OCI-LY1 (cell line): ENCODE data around the gene CIRBP.

Experiments used
- H2AFZ ChIP-seq: fragments of 200-600 bp; sonication (generic), shearing (Covaris generic); 2 replicates; pipeline ENCODE4 v1.6.0; 2014; ENCODE audit warnings: antibody characterized with exemption, mild to moderate bottlenecking, low read length
- H3F3A ChIP-seq: fragments of 200-600 bp; sonication (generic), shearing (Covaris generic); 2 replicates; pipeline ENCODE4 v1.6.0; 2014; ENCODE audit warnings: mild to moderate bottlenecking, antibody characterized with exemption, low read length, moderate library complexity; ENCODE audit not compliant: insufficient read depth
- H3K27ac ChIP-seq: fragments of 200-600 bp; sonication (generic); 2 replicates; pipeline ENCODE4 v1.5.1; 2014; ENCODE audit warnings: low read length, mixed run types, mild to moderate bottlenecking, low read depth; ENCODE audit not compliant: poor library complexity, severe bottlenecking
- H3K27me3 ChIP-seq: fragments of 200-600 bp; sonication (generic); 2 replicates; pipeline ENCODE4 v1.6.0; 2014; ENCODE audit warnings: antibody characterized with exemption, mild to moderate bottlenecking, low read length, moderate library complexity; ENCODE audit not compliant: insufficient read depth
- H3K36me3 ChIP-seq: fragments of 200-600 bp; sonication (generic); 2 replicates; pipeline ENCODE4 v1.6.1; 2014; ENCODE audit warnings: mild to moderate bottlenecking, antibody characterized with exemption, low read length, moderate library complexity, mixed read lengths; ENCODE audit not compliant: insufficient read depth
- H3K4me1 ChIP-seq: fragments of 200-600 bp; sonication (generic); 2 replicates; pipeline ENCODE4 v1.5.1; 2014; ENCODE audit warnings: mild to moderate bottlenecking, low read length, moderate library complexity; ENCODE audit not compliant: insufficient read depth, severe bottlenecking
- H3K4me2 ChIP-seq: fragments of 200-600 bp; sonication (generic), shearing (Covaris generic); 2 replicates; pipeline ENCODE4 v1.6.1; 2014; ENCODE audit warnings: low read length
- H3K4me3 ChIP-seq: fragments of 200-600 bp; sonication (generic); 2 replicates; pipeline ENCODE4 v1.5.1; 2014; ENCODE audit warnings: low read length, low read depth, mild to moderate bottlenecking, mixed read lengths; ENCODE audit not compliant: poor library complexity, severe bottlenecking
- H3K79me2 ChIP-seq: fragments of 200-600 bp; shearing (Covaris generic); 2 replicates; pipeline ENCODE4 v1.6.1; 2016; ENCODE audit warnings: mixed run types, low read length, mixed read lengths; ENCODE audit not compliant: insufficient read depth
- H3K9ac ChIP-seq: fragments of 200-600 bp; sonication (generic), shearing (Covaris generic); 2 replicates; pipeline ENCODE4 v1.6.1; 2014; ENCODE audit warnings: mild to moderate bottlenecking, low read length, mixed read lengths
- H3K9me2 ChIP-seq: fragments of 200-600 bp; sonication (generic), shearing (Covaris generic); 2 replicates; pipeline ENCODE4 v1.6.1; 2014; ENCODE audit warnings: low read depth, mild to moderate bottlenecking, low read length, mixed read lengths
- H3K9me3 ChIP-seq: fragments of 200-600 bp; shearing (Covaris generic); 2 replicates; pipeline ENCODE4 v1.6.1; 2014; ENCODE audit warnings: low read length, mixed read lengths
- H4K20me1 ChIP-seq: fragments of 200-600 bp; sonication (generic), shearing (Covaris generic); 2 replicates; pipeline ENCODE4 v1.6.0; 2016; ENCODE audit warnings: mild to moderate bottlenecking, low read length; ENCODE audit not compliant: insufficient read depth
- EZH2 ChIP-seq: fragments of 200-600 bp; sonication (generic), shearing (Covaris generic); IDR thresholded peaks from 2 replicates; pipeline ENCODE4 v1.8.0; 2017; ENCODE audit warnings: borderline replicate concordance, mixed run types, mild to moderate bottlenecking, antibody characterized with exemption, low read length, moderate library complexity, mixed read lengths
- TF ChIP-seq, protein P1 (sequence below): fragments of 200-600 bp; sonication (generic), shearing (Covaris generic); IDR thresholded peaks from 2 replicates; pipeline ENCODE4 v1.5.1; 2017; ENCODE audit warnings: mild to moderate bottlenecking, antibody characterized with exemption, low read length, moderate library complexity, mixed read lengths

CIRBP gene

DNA sequence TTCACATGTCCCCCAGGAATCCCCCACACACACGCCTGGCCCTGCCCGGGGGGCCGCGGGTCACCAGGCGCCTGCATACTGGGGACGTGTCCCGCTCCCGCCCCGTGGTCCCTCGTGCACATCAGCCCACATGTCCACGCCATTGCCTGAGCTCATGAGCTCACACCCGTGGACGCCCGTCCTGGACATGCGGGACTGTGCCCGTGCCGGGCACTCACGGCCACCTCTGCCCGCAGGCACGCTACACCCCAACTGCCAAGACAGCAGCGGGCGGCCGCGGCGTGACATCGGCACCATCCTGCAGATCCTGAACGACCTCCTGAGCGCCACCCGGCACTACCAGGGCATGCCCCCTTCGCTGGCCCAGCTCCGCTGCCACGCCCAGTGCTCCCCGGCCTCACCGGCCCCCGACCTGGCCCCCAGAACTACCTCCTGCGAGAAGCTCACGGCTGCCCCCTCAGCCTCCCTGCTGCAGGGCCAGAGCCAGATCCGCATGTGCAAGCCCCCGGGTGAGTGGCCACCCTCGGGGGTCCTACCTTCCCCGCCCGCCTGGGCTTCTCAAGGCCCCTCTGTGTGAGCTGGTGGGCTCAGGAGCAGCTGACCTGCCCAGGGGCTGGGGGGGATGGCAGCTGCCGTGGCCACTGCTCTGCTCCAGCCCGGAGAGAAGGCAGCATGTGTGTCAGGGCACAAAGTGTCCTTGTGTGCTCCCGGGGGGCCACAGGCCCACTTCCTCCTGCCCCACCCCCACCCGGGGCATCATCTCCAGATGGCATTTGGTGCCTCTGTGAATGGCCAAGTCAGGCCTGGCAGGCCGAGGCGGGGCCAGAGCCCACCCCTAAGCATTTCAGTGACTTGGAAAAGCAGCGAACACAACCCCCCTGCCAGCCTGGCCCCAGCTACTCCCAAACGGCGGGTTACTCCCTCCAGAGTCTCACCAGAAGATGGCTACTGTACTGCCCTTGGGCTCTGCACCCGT is 13.7 kb upstream of the CIRBP start:
- TF ChIP-seq, protein P1, sequence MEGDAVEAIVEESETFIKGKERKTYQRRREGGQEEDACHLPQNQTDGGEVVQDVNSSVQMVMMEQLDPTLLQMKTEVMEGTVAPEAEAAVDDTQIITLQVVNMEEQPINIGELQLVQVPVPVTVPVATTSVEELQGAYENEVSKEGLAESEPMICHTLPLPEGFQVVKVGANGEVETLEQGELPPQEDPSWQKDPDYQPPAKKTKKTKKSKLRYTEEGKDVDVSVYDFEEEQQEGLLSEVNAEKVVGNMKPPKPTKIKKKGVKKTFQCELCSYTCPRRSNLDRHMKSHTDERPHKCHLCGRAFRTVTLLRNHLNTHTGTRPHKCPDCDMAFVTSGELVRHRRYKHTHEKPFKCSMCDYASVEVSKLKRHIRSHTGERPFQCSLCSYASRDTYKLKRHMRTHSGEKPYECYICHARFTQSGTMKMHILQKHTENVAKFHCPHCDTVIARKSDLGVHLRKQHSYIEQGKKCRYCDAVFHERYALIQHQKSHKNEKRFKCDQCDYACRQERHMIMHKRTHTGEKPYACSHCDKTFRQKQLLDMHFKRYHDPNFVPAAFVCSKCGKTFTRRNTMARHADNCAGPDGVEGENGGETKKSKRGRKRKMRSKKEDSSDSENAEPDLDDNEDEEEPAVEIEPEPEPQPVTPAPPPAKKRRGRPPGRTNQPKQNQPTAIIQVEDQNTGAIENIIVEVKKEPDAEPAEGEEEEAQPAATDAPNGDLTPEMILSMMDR: no peak
- TF ChIP-seq EZH2: no peak
- Histone ChIP-seq H3K27me3 (no peaks in the 10 kb centered on the region), H3K4me3 (no peak overlapping the region), H3K27ac (no peak overlapping the region), H3K9me2 (no peaks in the 10 kb centered on the region), H3K79me2 (no peaks in the 10 kb centered on the region), H3K9ac (no peak overlapping the region), H4K20me1 (no peaks in the 10 kb centered on the region), H3K36me3 (peaks cover 52% of the 10 kb centered on the region), H2AFZ (no peak overlapping the region), H3K9me3 (no peaks in the 10 kb centered on the region), H3F3A (peaks cover 5% of the 10 kb centered on the region; the same call in 1 of the 2 replicates), H3K4me1 (peaks cover 54% of the 10 kb centered on the region), H3K4me2 (no peak overlapping the region)

DNA sequence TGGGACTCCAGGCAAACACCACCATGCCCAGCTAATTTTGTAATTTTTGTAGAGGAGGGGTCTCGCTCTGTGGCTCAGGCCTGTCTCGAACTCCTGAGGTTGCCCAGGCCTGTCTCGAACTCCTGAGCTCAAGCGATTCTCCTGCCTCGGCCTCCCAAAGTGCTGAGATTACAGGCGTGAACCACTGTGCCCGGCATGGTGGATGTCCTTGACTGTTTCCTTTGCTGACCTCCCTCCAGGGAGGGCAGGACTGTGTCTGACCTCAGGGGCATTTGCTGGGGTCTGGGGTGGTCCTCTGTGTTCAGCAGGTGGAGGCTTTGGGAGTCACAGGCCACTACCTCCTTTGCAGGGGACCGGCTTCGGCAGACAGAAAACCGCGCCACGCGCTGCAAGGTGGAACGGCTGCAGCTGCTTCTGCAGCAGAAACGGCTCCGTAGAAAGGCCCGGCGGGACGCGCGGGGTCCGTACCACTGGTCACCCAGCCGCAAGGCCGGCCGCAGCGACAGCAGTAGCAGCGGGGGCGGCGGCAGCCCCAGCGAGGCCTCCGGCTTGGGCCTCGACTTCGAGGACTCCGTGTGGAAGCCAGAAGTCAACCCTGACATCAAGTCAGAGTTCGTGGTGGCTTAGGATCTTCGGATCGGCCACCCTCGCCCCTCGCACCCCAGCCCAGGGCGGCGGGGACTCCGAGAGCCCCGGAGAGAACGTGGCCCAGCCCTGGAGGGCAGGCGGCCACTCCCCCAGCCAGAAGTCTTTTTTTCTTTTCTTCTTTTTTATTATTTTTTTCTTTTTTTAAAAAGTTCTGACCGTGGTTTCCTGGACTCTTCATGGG is 12.3 kb upstream of the CIRBP start:
- Histone ChIP-seq H3K36me3 (peaks cover 47% of the 10 kb centered on the region), H3K9ac (no peak overlapping the region), H3K4me3 (no peak overlapping the region), H3K27me3 (no peaks in the 10 kb centered on the region), H4K20me1 (no peaks in the 10 kb centered on the region), H3F3A (peaks cover 5% of the 10 kb centered on the region; the same call in 1 of the 2 replicates), H2AFZ (no peak overlapping the region), H3K9me2 (no peaks in the 10 kb centered on the region), H3K4me1 (peaks cover 56% of the 10 kb centered on the region), H3K27ac (peak overlapping the region; percentile 97), H3K9me3 (no peaks in the 10 kb centered on the region), H3K4me2 (no peak overlapping the region), H3K79me2 (no peaks in the 10 kb centered on the region)
- TF ChIP-seq, protein P1: no peak
- TF ChIP-seq EZH2: no peak

DNA sequence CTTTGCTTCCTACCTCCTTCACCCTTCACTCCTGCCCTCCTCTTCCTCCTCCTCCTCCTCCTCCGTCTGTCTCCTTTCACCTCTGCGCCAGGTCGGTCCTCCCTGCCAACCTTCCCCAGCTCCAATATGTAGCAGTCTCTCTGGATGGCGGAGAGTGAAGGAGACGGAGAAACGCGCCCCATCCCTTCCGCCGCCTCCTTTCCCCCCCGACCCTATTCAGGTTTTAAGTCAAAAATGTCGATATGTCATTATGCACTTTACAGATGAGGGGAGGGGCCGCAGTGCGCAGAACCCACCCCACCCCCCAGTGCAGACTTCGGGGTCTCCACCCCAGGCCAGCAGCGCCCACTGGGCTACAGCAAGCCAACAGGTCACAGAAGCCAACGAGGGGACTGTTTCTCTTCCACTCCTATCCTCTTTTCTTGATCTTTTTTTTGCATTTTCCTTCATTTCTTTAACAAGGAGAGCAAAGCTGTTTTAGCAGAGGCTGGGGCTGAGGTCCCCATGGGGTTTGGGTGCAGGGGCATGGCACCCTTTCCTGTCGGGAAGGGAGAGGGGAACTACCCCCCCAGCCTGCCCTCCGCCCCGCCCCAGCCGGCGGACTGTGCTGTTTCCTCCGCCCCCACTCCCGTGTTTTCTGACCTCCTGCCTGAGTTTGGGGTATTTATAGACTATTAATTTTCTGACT is 11.5 kb upstream of the CIRBP start:
- Histone ChIP-seq H3K79me2 (no peaks in the 10 kb centered on the region), H3K9me2 (no peaks in the 10 kb centered on the region), H3K36me3 (peaks cover 47% of the 10 kb centered on the region), H3K27ac (peak overlapping the region; percentile 97), H3K9ac (peak overlapping the region; percentile 77; the same call in 1 of the 2 replicates), H3F3A (peaks cover 5% of the 10 kb centered on the region; the same call in 1 of the 2 replicates), H3K4me3 (no peak overlapping the region), H3K4me1 (peaks cover 56% of the 10 kb centered on the region), H3K27me3 (no peaks in the 10 kb centered on the region), H3K4me2 (peak overlapping the region; percentile 86; the same call in 1 of the 2 replicates), H2AFZ (no peak overlapping the region), H3K9me3 (no peaks in the 10 kb centered on the region), H4K20me1 (no peaks in the 10 kb centered on the region)
- TF ChIP-seq EZH2: no peak
- TF ChIP-seq, protein P1: no peak
